Globus pallidus (tissue), 1 donor: ENCODE data around the gene BFSP2.

ENCODE experiments used
- DNase-seq: peaks from one replicate; pipeline ENCODE4 v3.0.0-alpha.2; 2015; ENCODE audit warnings: low spot score

Gene BFSP2, protein sequence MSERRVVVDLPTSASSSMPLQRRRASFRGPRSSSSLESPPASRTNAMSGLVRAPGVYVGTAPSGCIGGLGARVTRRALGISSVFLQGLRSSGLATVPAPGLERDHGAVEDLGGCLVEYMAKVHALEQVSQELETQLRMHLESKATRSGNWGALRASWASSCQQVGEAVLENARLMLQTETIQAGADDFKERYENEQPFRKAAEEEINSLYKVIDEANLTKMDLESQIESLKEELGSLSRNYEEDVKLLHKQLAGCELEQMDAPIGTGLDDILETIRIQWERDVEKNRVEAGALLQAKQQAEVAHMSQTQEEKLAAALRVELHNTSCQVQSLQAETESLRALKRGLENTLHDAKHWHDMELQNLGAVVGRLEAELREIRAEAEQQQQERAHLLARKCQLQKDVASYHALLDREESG

GRCh38 chr3:133400006-133400515 lies at the start of gene BFSP2:
Gene BFSP2 (plus strand): TSS chr3:133400056. CDS start chr3:133400084, 28 bp downstream.
- no peak for DNase-seq

- DNase-seq: no peak
Measured at GRCh38 chr3:133354721-133355120, 45.1 kb upstream of the BFSP2 start.

DNA sequence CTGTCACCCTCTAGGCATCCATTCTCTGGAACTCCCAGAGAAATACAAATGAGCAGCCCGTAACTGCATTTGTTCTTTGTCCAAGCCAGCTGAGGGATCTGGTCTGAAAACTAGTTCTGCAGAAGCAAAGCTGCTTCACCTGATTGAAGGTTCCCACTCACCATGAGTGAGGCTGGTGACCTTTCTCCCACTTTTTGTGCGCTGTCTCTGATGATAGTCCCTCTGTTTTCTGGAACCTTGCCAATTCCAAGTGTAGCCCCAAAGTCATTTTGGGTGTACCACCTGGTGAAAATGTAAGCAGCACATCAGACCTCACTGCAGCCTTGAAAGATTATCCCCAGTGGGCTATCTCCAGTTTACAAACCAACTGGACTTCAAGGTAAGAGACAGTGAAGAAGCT lies 39.4 kb upstream of the BFSP2 start:
- no peak for DNase-seq

DNA sequence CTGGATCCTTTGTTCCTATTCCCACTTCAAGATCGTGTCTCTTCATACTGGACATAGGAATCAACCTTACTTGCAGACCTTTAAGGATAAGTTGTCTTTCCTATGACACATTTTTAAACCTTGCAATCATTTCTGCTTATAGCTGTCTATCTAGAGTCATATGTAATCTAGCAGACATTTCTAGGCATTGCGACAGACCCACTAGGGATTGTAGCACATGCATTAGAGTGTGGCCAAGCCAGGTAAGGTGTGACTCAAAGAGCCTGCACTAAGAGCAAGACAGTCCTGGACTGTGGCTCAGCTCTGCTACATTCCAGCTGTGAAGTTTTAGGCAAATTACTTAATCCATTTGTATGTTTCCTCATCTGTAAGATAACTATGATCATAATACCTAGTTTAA lies 38.8 kb upstream of the BFSP2 start:
- DNase-seq: no peak

DNA sequence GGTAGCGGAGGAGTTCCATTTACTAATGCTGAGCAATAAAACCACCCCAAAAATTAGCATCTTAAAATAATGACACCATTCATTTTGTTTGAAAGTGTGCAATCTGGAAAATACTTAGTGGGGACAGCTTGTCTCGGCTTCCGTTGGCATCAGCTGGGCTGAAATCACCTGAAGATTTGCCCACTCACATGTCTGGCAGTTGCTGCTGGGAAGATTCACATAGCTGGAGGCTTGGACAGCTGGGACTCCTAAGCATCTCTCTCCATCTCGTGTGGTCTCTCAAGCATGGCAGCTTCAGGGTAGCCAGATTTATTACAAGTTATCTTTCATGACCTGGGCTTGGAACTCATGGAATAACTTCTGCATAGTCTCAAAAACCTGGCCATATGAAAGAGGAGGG lies 38.4 kb upstream of the BFSP2 start:
- no peak for DNase-seq

- no peak for DNase-seq
Measured at GRCh38 chr3:133362539-133362938, 37.3 kb upstream of the BFSP2 start.

GRCh38 chr3:133364704-133365103 lies 35.2 kb upstream of the BFSP2 start:
- no peak for DNase-seq

- DNase-seq: no peak
Measured at GRCh38 chr3:133366921-133367320, 32.9 kb upstream of the BFSP2 start.

- DNase-seq: no peak
Measured at GRCh38 chr3:133367403-133367802, 32.5 kb upstream of the BFSP2 start.

- DNase-seq: no peak
Measured at GRCh38 chr3:133367956-133368355, 31.9 kb upstream of the BFSP2 start.

DNA sequence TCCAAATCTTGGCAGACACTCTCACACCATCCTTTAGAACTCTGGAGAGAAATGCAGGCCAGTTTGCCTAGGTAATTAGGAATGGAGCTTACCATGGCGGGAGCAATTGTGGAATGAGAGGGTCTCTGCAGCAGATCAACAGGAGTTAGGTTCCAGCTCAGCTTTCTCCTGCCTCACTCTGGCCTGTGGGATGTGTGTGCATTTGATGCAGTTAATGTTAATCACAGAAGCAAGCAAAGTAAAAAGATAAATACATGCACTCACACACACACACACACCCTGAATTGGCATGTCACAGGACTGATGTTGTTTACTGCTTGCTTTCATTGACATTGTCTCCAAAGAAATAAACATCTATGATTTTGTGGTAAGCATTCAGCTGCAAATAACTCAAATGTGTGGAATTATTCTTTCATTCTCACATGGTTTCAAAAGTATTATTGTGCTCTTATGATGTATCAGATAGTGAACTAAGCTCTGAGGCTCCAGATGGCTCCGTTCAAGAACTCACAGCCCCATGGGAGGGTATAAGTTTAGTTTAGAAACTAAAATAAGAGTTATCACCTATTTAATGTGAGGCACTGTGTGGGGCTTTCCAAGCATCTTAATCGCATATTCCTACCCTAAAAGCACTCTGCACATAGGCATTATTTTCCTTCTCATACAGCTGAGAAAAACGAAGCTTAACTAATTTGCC lies 31.3 kb upstream of the BFSP2 start:
- no peak for DNase-seq

DNA sequence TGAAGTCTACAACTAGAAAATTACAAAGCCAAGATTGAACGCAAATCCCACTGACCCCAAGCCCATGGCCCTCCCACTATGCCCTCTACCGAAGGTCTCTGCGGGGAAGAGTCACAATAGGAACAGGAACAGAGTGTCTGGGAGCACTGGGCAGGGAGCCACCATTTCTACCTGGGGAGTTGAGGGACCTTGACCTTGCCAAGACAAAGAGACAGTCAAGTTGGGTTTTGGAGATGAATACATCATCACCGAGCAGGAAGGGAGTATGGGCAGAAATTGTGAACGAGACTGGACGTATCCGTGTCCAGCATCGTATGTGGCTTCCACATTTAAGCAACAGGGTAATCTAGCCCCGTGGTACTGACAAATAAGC lies 30.8 kb upstream of the BFSP2 start:
- DNase-seq: no peak

DNA sequence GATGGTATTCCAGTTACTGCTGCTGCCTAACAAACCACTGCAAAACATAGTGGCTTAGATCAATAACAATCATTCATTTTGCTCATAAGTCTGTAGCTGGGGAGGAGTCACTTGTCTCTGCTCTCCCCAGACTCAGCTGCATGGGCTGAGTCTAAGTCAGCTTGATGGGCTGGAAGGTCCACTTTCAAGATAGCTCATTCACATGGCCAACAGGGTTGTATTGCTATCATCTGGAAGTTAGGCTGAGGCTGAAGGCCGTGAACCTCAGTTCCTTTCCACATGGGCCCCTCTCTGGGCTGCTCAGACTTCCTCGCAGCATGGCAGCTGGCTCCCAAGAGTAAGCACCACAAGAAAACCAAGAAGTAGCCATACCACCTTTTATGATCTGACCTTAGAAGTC lies 28.7 kb upstream of the BFSP2 start:
- DNase-seq: no peak

DNA sequence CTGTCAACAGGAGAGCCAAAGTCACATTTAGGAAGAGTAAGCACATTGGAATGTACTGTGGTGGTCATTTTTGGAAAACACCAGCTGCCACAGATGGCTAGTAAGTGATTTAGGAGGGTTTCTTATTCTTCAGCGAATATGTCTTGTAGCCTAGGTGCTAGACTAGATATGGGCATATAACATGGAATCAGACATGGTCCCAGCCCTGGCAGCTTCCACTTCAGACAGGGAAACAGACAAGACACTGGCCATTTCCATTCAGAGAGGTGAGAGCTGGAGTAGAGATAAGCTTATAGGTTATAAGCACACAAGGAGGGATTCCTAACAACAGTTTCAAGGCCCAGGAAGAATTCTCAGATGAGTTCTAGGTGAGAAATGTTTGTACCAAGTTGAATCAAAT lies 28.2 kb upstream of the BFSP2 start:
- no peak for DNase-seq

DNA sequence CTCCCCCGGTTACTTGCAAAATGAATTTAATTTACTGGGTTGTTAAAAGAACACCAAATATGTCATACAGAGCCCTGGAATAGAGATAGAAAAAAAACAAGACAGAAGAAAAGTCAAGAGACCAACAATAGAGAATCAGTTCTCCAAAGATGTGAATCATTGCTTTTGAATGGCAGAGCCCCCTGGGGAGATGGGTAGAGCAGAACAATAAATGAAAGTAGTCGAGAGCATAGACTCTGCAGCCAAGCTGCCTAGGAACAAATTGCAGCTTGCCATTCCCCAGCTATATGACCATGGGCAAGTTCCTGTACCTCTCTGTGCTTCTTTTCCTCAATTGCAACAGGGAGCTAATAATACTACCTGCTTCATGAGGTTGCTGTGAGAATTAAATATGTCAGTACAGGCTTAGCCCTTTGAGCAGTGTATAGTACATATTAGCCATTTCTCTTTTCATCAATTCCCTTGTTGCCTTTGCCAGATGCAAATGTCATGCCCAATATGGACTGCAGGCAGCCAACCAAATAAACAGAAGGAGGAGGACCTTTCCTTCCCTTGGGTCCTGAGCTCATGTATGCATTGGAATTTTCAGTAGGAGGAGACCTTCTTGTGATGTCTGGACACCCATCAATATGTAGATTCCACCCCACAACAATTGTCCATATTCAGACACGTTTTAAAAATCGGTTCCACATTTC lies 25.0 kb upstream of the BFSP2 start:
- no peak for DNase-seq

GRCh38 chr3:133375403-133375745 lies 24.5 kb upstream of the BFSP2 start:
- no peak for DNase-seq

DNA sequence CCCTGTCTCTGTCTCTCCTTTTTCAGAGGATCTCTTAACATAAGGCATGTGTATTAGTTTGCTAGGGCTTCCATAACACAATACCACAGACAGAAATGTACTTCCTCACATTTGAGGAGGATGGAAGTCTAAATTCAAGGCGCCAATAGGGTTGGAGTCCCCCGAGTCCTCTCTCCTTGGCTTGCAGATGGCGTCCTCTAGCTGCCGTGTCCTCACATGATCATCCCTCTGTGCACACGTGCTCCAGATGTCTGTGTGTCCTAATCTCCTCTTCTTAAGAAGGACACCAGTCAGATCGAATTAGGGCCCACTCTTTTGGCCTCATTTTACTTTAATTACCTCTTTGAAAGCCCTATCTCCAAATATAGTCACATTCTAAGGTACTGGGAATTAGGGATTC lies 23.0 kb upstream of the BFSP2 start:
- no peak for DNase-seq

DNA sequence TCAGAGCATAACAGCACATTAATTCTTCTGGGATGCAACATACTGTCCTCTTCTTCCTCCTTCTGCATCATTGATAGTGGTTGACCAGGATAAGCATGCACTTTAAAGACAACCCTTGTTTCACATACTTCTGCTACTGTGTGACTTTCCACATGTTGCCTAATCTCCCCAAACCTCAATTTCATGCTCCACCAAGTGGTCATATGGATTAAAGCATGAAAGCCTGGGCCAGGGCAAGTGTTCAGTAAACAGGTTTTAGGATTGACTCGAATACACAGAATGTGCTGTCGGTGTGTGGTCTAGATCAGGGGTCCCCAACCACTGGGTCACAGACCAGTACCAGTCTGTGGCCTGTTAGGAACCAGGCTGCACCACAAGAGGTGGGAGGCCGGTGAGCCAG lies 22.5 kb upstream of the BFSP2 start:
- peak; percentile 46 for DNase-seq

GRCh38 chr3:133379926-133380325 lies 19.9 kb upstream of the BFSP2 start:
- DNase-seq: no peak

GRCh38 chr3:133380481-133381225 lies 19.2 kb upstream of the BFSP2 start:
- DNase-seq: no peak

- no peak for DNase-seq
Measured at GRCh38 chr3:133381346-133382109, 18.3 kb upstream of the BFSP2 start.
